ENCODE data around the gene CTRB2. TPM values are rescaled to one million over a fixed set of nuclear protein-coding genes. Genes with fewer than 3 reads are reported as not detected.
A peak's percentile ranks its signal among the peaks of the same experiment; 100 is the strongest.
"Not testable (repeated sequence)": the region's sequence is repeated elsewhere in the genome, so short reads cannot be mapped to it uniquely, and the experiment has no call there.

Gene CTRB2
- total RNA-seq, 4 donors from 2014 or later: not detected

- no peak overlapping the region for H3K27ac ChIP-seq
- TF ChIP-seq CTCF (IDR thresholded peaks at IDR 0.05): no peak
- no peak for TF ChIP-seq POLR2AphosphoS5 (IDR thresholded peaks at IDR 0.05)
- TF ChIP-seq POLR2A (IDR thresholded peaks at IDR 0.05): no peak
- TF ChIP-seq EP300 (IDR thresholded peaks at IDR 0.05): no peak
- no peaks in the 10 kb centered on the region for H3K27me3 ChIP-seq
- H3K9me3 ChIP-seq: no peaks in the 10 kb centered on the region
- peaks cover 61% of the 10 kb centered on the region for H3K4me1 ChIP-seq
- no peak overlapping the region for H3K4me3 ChIP-seq
- 57% methylated on average over 5 of the region's 8 CpGs for WGBS
- DNase-seq (ENCODE audit: low spot score in 2 of 2): no peak
- peaks cover 23% of the 10 kb centered on the region for H3K36me3 ChIP-seq
Observed at GRCh38 chr16:75241412-75241811, 34.5 kb upstream of the CTRB2 start.

DNA sequence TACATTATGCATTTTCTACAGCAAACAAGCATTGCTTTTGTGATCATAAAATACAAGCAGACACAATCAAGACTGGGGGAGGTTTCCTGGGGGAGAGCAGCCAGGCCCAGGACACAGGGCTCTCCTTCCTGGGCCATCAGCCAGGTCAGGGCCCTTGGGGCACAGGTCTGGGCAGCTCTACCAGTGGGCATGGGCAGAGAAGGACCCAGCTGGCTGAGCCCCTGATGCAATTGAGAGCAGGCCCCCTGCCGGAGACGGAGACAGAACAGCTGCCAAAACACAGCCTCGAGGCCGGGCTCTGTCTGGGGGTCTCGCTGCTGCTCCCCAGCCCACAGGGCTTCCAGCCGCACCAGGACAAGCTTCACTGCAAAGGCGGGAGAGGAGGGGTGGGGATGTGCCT is 33.7 kb upstream of the CTRB2 start:
- WGBS: no CpG with 5 or more reads among the region's 7 CpGs
- H3K4me3 ChIP-seq; H3K27ac ChIP-seq; H3K27me3 ChIP-seq; DNase-seq (ENCODE audit: low spot score in 2 of 2); H3K9me3 ChIP-seq: not testable (repeated sequence)
- Histone ChIP-seq H3K4me1 (peaks cover 53% of the 10 kb centered on the region), H3K36me3 (peaks cover 28% of the 10 kb centered on the region)

DNA sequence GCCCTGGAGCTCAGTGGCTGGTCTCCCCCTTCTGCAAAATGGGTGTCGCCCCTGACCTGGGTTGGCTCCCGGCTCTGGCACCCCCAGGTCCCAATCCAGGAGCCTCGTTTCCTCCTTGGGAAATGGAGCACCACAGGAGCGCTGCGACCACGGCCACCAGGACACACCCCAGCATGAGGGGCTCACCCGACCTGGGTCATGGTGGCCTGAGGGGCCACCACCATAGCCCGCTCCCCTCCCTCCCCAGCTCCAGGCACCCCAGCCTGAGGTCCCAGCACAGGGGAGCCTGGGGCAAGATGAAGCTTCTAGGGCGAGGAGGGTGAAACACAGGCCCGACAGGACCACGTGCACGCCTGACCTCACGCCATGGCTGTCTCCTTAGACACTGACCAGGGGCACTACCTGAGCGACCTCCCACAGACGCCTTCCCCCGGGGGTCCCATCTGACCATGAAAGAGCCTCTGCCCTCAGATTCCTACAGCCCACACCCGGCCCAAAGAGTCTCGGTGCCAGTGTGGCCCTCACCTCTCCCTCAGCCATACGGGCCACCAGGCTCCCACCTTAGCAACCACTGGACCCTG is 32.7 kb upstream of the CTRB2 start:
- Histone ChIP-seq H3K27me3 (no peaks in the 10 kb centered on the region), H3K36me3 (peaks cover 38% of the 10 kb centered on the region), H3K27ac (peak overlapping the region; percentile 66), H3K4me1 (peaks cover 43% of the 10 kb centered on the region), H3K9me3 (no peaks in the 10 kb centered on the region), H3K4me3 (no peak overlapping the region)
- no peak for TF ChIP-seq EP300 (IDR thresholded peaks at IDR 0.05)
- no peak for TF ChIP-seq POLR2A (IDR thresholded peaks at IDR 0.05)
- peak in 1 of 2 donors; percentile 58 for DNase-seq (ENCODE audit: low spot score in 2 of 2)
- 79% methylated on average over 13 of the region's 19 CpGs for WGBS

DNA sequence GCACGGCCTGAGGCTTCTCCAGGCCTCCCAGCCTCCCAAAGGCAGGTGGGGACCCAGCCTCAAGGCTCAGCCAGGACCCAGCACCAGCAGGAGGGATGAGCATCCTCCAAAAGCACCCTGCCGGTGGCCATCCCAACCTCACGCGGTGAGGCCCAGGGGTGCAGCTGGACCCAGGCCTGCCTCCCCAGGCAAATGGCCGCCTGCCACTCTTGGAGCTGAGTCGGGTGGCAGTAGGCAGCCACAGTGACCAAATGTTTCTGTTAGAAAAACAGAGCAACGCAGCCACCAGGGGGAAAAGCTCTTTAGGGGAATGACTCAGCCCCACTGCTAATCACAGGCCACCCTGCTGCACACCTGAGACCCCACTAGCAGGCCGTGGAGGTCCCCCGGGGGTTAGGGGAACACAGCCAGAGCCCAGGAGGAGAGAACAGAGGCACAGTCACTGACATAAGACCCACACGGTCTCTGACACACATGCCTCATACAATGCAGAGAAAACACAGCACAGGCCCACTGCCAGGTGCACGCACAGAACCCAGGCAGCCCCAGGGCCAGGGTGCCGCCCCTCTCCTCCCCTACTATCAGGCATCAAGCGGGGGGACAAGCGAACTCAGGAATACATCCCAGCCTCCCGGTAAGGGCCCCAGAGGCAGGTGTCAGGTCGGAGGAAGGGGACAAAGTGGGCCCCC is 32.0 kb upstream of the CTRB2 start:
- Histone ChIP-seq H3K36me3 (peaks cover 38% of the 10 kb centered on the region), H3K9me3 (no peaks in the 10 kb centered on the region), H3K4me3 (no peak overlapping the region), H3K27me3 (no peaks in the 10 kb centered on the region), H3K4me1 (peaks cover 41% of the 10 kb centered on the region), H3K27ac (peak overlapping the region; percentile 66)
- WGBS: no CpG with 5 or more reads among the region's 16 CpGs
- TF ChIP-seq POLR2AphosphoS5 (IDR thresholded peaks at IDR 0.05) (no peak), POLR2A (IDR thresholded peaks at IDR 0.05) (no peak), CTCF (IDR thresholded peaks at IDR 0.05) (peak in 1 of 2 donors; percentile 2)
- no peak for DNase-seq (ENCODE audit: low spot score in 2 of 2)

DNA sequence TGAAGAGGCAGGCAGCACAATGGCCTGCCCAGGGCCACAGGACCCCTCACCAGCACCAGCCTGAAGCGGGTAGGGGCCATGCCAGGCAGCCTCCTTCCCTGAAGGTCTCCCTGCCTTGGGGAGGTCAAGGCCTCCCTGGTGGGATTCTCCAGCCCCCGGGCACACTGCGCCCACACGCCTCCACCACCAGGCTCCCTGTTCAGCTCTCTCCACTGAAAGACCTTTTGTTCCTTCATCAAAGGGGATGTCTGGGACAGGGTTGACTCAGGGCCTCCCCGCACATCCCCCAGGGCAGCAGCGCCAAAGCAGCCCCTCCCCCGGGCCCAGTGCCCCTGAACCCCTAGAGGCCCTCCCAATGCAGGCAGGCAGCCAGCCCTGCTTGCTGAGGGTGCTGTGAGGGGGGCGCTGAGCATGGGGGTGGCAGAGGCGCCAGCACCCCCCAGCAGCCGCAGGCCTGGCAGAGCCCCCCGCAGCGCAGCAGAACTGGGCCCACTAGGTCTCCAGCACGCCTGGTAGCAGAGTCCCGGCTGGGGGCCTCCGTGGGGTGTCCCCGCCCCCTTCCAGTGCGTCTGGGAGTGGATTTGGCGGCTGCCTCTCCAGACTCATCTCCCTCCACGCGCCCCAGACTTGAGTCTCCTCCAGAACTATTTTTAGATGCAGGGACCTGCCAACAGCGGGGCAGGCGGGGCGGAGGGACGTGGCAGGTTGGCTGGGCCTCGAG is 31.3 kb upstream of the CTRB2 start:
- H3K4me3 ChIP-seq: no peak overlapping the region

More for the DNA sequence above, 31.3 kb upstream of the CTRB2 start:
- Histone ChIP-seq H3K4me1 (peaks cover 41% of the 10 kb centered on the region), H3K36me3 (peaks cover 42% of the 10 kb centered on the region), H3K27me3 (no peaks in the 10 kb centered on the region), H3K9me3 (no peaks in the 10 kb centered on the region), H3K27ac (peak overlapping the region; percentile 66)
- 56% methylated on average over 6 of the region's 25 CpGs for WGBS
- DNase-seq (ENCODE audit: low spot score in 2 of 2): peak in 1 of 2 donors; percentile 81
- TF ChIP-seq POLR2A (IDR thresholded peaks at IDR 0.05) (no peak), POLR2AphosphoS5 (IDR thresholded peaks at IDR 0.05) (no peak), EP300 (IDR thresholded peaks at IDR 0.05) (no peak), CTCF (IDR thresholded peaks at IDR 0.05) (no peak)

Measured in suprapubic skin (tissue), 4 donors.